ENCODE measurements around the gene PRKCI. TPM values are rescaled to one million over a fixed set of nuclear protein-coding genes. Genes with fewer than 3 reads are reported as not detected.

Gene PRKCI
- total RNA-seq, 4 donors from 2014 or later = 20.2 to 40.5 (median 22.4) TPM

DNA sequence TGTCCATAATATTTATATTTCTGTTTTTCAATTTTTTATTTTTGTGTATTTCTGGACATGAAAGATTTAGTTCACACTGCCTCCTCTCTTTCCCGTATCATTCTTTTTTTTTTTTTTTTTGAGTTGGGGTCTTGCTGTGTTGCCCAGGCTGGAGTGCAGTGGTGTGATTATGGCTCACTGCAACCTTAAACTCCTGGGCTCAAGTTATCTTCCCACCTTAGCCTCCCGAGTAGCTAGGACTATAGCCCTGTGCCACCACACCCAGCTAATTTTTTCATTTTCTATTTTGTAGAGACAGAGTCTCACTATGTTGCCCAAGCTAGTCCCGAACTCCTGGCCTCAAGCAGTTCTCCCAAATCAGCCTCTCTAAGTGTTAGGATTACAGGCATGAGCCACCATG is 53.6 kb downstream of the PRKCI start:
- TF ChIP-seq, protein P1, sequence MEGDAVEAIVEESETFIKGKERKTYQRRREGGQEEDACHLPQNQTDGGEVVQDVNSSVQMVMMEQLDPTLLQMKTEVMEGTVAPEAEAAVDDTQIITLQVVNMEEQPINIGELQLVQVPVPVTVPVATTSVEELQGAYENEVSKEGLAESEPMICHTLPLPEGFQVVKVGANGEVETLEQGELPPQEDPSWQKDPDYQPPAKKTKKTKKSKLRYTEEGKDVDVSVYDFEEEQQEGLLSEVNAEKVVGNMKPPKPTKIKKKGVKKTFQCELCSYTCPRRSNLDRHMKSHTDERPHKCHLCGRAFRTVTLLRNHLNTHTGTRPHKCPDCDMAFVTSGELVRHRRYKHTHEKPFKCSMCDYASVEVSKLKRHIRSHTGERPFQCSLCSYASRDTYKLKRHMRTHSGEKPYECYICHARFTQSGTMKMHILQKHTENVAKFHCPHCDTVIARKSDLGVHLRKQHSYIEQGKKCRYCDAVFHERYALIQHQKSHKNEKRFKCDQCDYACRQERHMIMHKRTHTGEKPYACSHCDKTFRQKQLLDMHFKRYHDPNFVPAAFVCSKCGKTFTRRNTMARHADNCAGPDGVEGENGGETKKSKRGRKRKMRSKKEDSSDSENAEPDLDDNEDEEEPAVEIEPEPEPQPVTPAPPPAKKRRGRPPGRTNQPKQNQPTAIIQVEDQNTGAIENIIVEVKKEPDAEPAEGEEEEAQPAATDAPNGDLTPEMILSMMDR (IDR thresholded peaks at IDR 0.05; ENCODE audit: low read depth) = no peak

DNA sequence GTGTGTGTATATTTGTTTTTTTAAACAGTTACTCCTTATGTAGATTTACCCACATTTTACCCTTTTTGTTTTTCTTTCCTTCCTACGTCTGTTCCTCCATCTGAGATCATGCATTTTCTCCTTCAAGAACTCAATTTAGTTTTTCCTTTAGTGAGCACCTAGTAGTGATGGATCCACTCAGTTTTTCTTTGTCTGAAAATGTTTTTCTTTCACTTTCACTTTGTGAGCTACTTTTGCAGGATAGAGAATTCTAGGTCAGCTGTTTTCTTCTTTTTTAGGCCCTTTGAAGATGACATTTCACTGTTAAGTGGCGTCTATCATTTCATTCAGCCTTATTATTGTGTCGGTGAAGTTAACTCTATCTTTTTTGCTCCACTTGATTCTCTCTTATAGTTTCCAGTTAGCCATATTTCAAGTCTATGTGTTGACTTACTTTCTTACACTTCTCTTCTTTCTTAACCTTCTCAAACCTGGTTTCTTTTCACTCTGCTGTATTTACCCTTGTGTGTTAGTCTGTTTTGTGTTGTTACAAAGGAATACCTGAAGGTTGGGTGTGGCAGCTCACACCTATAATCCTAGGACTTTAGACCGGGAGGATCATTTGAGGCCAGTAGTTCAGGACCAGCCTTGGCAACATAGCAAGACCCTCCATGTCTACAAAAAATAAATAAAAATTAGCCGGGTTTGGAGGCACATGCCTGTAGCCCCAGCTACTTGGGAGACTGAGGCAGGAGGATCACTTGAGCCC is 55.8 kb downstream of the PRKCI start:
- TF ChIP-seq, protein P1 (IDR thresholded peaks at IDR 0.05; ENCODE audit: low read depth) = no peak

DNA sequence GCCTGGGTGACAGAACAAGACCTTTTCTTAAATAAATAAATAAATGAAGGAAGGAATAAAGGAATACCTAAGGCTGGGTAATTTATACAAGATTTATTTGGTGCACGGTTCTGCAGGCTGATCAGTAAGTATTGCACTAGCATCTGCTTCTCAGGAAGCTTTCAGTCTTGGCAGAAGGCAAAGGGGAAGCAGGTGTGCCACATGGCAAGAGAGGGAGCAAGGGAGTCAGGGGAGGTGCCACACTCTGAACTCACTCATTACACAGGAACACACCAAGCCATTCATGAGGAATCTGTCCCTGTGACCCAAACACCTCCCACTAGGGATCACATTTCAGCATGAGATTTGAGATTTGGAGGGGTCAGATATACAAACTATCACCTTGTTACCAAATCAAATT is 56.4 kb downstream of the PRKCI start:
- TF ChIP-seq, protein P1 (IDR thresholded peaks at IDR 0.05; ENCODE audit: low read depth) = no peak

DNA sequence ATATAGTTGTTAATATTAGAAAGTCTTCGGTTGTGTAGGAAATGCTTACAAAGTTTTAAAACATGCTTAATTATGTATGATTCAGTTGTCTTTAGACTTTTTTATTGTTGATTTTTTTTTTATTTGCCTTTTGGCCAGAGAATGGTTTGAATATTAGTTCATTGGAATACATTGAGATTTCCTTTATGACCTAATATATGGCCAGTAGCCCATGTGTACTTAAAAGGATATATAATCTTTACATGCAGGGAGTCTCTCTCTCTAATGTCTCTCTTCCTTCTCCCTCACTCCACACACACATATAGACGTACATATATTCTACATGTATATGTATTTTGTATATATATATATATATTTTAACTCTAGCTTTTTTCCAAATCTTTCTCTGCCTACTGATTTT is 68.0 kb downstream of the PRKCI start:
- TF ChIP-seq, protein P1 (IDR thresholded peaks at IDR 0.05; ENCODE audit: low read depth) = no peak

DNA sequence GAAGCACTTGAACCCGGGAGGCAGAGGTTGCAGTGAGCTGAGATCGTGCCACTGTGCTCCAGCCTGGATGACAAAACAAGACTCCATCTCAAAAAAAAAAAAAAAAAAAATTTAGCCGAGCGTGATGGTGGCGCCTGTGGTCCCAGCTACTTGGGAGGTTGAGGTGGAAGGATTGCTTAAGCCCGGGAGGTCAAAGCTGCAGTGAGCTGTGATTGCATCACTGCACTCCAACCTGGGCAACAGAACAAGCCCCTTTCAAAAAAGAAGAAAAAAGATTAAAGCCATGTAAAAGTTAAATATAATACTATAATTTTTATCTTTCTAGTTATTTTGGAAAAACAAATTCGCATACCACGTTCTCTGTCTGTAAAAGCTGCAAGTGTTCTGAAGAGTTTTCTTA is 73.4 kb downstream of the PRKCI start:
- TF ChIP-seq, protein P1 (IDR thresholded peaks at IDR 0.05; ENCODE audit: low read depth) = no peak

DNA sequence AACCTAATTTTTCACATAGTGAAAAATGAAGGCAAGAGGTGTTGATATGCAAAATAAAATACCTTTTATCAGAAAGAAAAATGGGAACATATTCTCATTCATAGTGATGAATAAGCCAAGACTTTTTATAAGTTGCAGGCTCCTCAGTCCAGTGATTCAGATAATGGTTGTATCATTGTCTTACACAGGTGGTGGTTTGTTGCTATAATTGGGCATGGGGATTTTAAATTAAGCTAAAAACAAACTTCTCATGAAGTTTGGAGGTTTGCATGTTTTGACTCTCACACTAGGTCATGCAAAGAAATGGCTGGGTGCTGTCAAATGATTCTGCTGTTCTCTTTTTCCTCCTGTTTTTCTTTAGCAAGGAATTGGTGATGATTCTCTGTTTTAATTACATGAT is 74.5 kb downstream of the PRKCI start:
- TF ChIP-seq, protein P1 (IDR thresholded peaks at IDR 0.05; ENCODE audit: low read depth) = no peak

DNA sequence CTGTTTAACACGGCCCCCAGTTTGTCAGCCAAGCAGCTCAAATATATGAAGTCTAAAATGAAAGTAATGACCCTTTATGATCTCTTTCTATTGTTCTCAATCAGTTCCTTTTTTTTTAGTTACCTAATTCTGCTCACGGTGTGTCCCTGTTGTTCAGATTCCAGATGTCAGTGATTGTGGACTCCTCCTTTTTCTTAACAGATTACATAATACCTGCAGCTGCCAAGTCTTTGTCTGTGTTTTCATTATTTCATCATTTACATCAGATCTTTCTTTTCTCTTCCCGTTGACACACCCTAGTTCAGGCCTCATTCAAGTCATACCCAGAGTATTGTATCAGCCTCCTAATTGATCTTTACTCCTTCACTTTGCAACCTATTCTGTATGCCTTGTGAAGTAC is 79.2 kb downstream of the PRKCI start:
- TF ChIP-seq, protein P1 (IDR thresholded peaks at IDR 0.05; ENCODE audit: low read depth) = no peak

Measured in subcutaneous adipose tissue (tissue), 4 donors.